Measurements from ENCODE around the gene ODF2.
"Not testable (repeated sequence)": the region's sequence is repeated elsewhere in the genome, so short reads cannot be mapped to it uniquely, and the experiment has no call there.

Gene ODF2

GRCh38 chr9:128434340-128434739 is 21.5 kb upstream of the ODF2 start:
- Histone ChIP-seq H3K27me3 (replicated peaks in 2 of 5; ENCODE audit: control insufficient read depth in 4 of 5, insufficient read depth in 5 of 5, low read length in 4 of 5) (no peaks in the 10 kb centered on the region), H3K4me3 (ENCODE audit: control insufficient read depth in 1 of 7, extremely low read depth in 1 of 7, insufficient read depth in 4 of 7, low read depth in 2 of 7, low read length in 6 of 7) (no peak overlapping the region), H3K4me1 (ENCODE audit: control extremely low read depth in 1 of 4, control insufficient read depth in 4 of 4, insufficient read depth in 4 of 4, low read length in 3 of 4) (peaks cover 0 to 9% (median 8%) of the 10 kb centered on the region in 4 experiments), H3K36me3 (ENCODE audit: control insufficient read depth in 4 of 4, insufficient read depth in 4 of 4, low read length in 3 of 4) (peaks cover 0 to 14% (median 1%) of the 10 kb centered on the region in 4 experiments), H3K9me3 (ENCODE audit: control extremely low read depth in 1 of 5, control insufficient read depth in 4 of 5, insufficient read depth in 2 of 5, low read depth in 1 of 5, low read length in 4 of 5) (no peaks in the 10 kb centered on the region), H3K27ac (ENCODE audit: insufficient read depth in 1 of 2, low read depth in 1 of 2, low read length in 2 of 2, poor library complexity in 1 of 2, severe bottlenecking in 2 of 2) (no peak overlapping the region)
- 100% methylated on average over 15 of the region's 17 CpGs for whole genome bisulfite sequencing (ENCODE audit: insufficient coverage)
- ChIA-PET POLR2A (no interaction called here), CTCF (no interaction called here)
- DNase-seq, result no peak

- POLR2A ChIA-PET, result no interaction called here
- CTCF ChIA-PET, result interaction anchor here (1.3 to 1.4 kb wide), 2 partner anchors 12 to 15 kb away, joined by 3 to 5 read pairs; partner anchors contain the start of gene CERCAM
- WGBS (ENCODE audit: insufficient coverage), result 98% methylated on average over 13 of the region's 18 CpGs
- no peak for DNase-seq
- Histone ChIP-seq H3K27ac (ENCODE audit: insufficient read depth in 1 of 2, low read depth in 1 of 2, low read length in 2 of 2, poor library complexity in 1 of 2, severe bottlenecking in 2 of 2) (no peak overlapping the region), H3K27me3 (replicated peaks in 2 of 5; ENCODE audit: control insufficient read depth in 4 of 5, insufficient read depth in 5 of 5, low read length in 4 of 5) (no peaks in the 10 kb centered on the region), H3K4me1 (ENCODE audit: control extremely low read depth in 1 of 4, control insufficient read depth in 4 of 4, insufficient read depth in 4 of 4, low read length in 3 of 4) (peaks cover 0 to 9% (median 8%) of the 10 kb centered on the region in 4 experiments), H3K4me3 (ENCODE audit: control insufficient read depth in 1 of 7, extremely low read depth in 1 of 7, insufficient read depth in 4 of 7, low read depth in 2 of 7, low read length in 6 of 7) (no peak overlapping the region), H3K36me3 (ENCODE audit: control insufficient read depth in 4 of 4, insufficient read depth in 4 of 4, low read length in 3 of 4) (peaks cover 0 to 14% (median 1%) of the 10 kb centered on the region in 4 experiments), H3K9me3 (ENCODE audit: control extremely low read depth in 1 of 5, control insufficient read depth in 4 of 5, insufficient read depth in 2 of 5, low read depth in 1 of 5, low read length in 4 of 5) (no peaks in the 10 kb centered on the region)
These were observed 20.2 kb upstream of the ODF2 start for GRCh38 chr9:128435611-128436010.

GRCh38 chr9:128438343-128439109 is 17.3 kb upstream of the ODF2 start:
- no peaks in the 10 kb centered on the region for H3K9me3 ChIP-seq (ENCODE audit: control extremely low read depth in 1 of 5, control insufficient read depth in 4 of 5, insufficient read depth in 2 of 5, low read depth in 1 of 5, low read length in 4 of 5)
- ChIA-PET CTCF (interaction anchor here (0.6 to 4.9 kb wide), 23 partner anchors 10 to 216 kb away, joined by 3 to 30 read pairs (median 4); partner anchors contain the start of genes CERCAM, GLE1 and URM1), POLR2A (interaction anchor here (0.7 to 1.1 kb wide), 3 partner anchors 113 to 1750 kb away, joined by 4 to 6 read pairs (median 5); partner anchors contain the start of gene SPTAN1)
- no peaks in the 10 kb centered on the region for H3K27me3 ChIP-seq (replicated peaks in 2 of 5; ENCODE audit: control insufficient read depth in 4 of 5, insufficient read depth in 5 of 5, low read length in 4 of 5)
- no peak overlapping the region for H3K27ac ChIP-seq (ENCODE audit: insufficient read depth in 1 of 2, low read depth in 1 of 2, low read length in 2 of 2, poor library complexity in 1 of 2, severe bottlenecking in 2 of 2)
- WGBS (ENCODE audit: insufficient coverage), result 34% methylated on average over 8 of the region's 12 CpGs
- DNase-seq, result peak; percentile 77 to 88 (median 82)
- peaks cover 0 to 9% (median 8%) of the 10 kb centered on the region in 4 experiments for H3K4me1 ChIP-seq (ENCODE audit: control extremely low read depth in 1 of 4, control insufficient read depth in 4 of 4, insufficient read depth in 4 of 4, low read length in 3 of 4)
- H3K36me3 ChIP-seq (ENCODE audit: control insufficient read depth in 4 of 4, insufficient read depth in 4 of 4, low read length in 3 of 4), result peaks cover 0 to 6% (median 0%) of the 10 kb centered on the region in 4 experiments
- H3K4me3 ChIP-seq (ENCODE audit: control insufficient read depth in 1 of 7, extremely low read depth in 1 of 7, insufficient read depth in 4 of 7, low read depth in 2 of 7, low read length in 6 of 7), result peak overlapping the region in 1 of 7 experiments; percentile 32

GRCh38 chr9:128439273-128439672 is 16.5 kb upstream of the ODF2 start:
- H3K27ac ChIP-seq (ENCODE audit: insufficient read depth in 1 of 2, low read depth in 1 of 2, low read length in 2 of 2, poor library complexity in 1 of 2, severe bottlenecking in 2 of 2), result no peak overlapping the region
- no peak overlapping the region for H3K4me3 ChIP-seq (ENCODE audit: control insufficient read depth in 1 of 7, extremely low read depth in 1 of 7, insufficient read depth in 4 of 7, low read depth in 2 of 7, low read length in 6 of 7)
- peaks cover 0 to 6% (median 0%) of the 10 kb centered on the region in 4 experiments for H3K36me3 ChIP-seq (ENCODE audit: control insufficient read depth in 4 of 4, insufficient read depth in 4 of 4, low read length in 3 of 4)
- H3K27me3 ChIP-seq (replicated peaks in 2 of 5; ENCODE audit: control insufficient read depth in 4 of 5, insufficient read depth in 5 of 5, low read length in 4 of 5), result no peaks in the 10 kb centered on the region
- H3K9me3 ChIP-seq (ENCODE audit: control extremely low read depth in 1 of 5, control insufficient read depth in 4 of 5, insufficient read depth in 2 of 5, low read depth in 1 of 5, low read length in 4 of 5), result no peaks in the 10 kb centered on the region
- WGBS (ENCODE audit: insufficient coverage), result 97% methylated on average over 5 of the region's 7 CpGs
- no peak for DNase-seq
- H3K4me1 ChIP-seq (ENCODE audit: control extremely low read depth in 1 of 4, control insufficient read depth in 4 of 4, insufficient read depth in 4 of 4, low read length in 3 of 4), result peaks cover 0 to 9% (median 8%) of the 10 kb centered on the region in 4 experiments
- CTCF ChIA-PET, result interaction anchor here (0.6 to 4.9 kb wide), 20 partner anchors 9 to 217 kb away, joined by 3 to 30 read pairs (median 4); partner anchors contain the start of genes CERCAM, GLE1 and URM1
- POLR2A ChIA-PET, result interaction anchor here (0.7 to 1.1 kb wide), 2 partner anchors 113 to 118 kb away, joined by 5 to 6 read pairs; partner anchors contain the start of gene SPTAN1

GRCh38 chr9:128442150-128442549 is 13.7 kb upstream of the ODF2 start:
- H3K4me1 ChIP-seq (ENCODE audit: control extremely low read depth in 1 of 4, control insufficient read depth in 4 of 4, insufficient read depth in 4 of 4, low read length in 3 of 4), result peaks cover 0 to 9% (median 8%) of the 10 kb centered on the region in 4 experiments

GRCh38 chr9:128446505-128446904 is 9.3 kb upstream of the ODF2 start:
- POLR2A ChIA-PET; H3K27ac ChIP-seq (ENCODE audit: insufficient read depth in 1 of 2, low read depth in 1 of 2, low read length in 2 of 2, poor library complexity in 1 of 2, severe bottlenecking in 2 of 2); H3K4me1 ChIP-seq (ENCODE audit: control extremely low read depth in 1 of 4, control insufficient read depth in 4 of 4, insufficient read depth in 4 of 4, low read length in 3 of 4); H3K36me3 ChIP-seq (ENCODE audit: control insufficient read depth in 4 of 4, insufficient read depth in 4 of 4, low read length in 3 of 4); H3K9me3 ChIP-seq (ENCODE audit: control extremely low read depth in 1 of 5, control insufficient read depth in 4 of 5, insufficient read depth in 2 of 5, low read depth in 1 of 5, low read length in 4 of 5); H3K27me3 ChIP-seq (replicated peaks in 2 of 5; ENCODE audit: control insufficient read depth in 4 of 5, insufficient read depth in 5 of 5, low read length in 4 of 5); H3K4me3 ChIP-seq (ENCODE audit: control insufficient read depth in 1 of 7, extremely low read depth in 1 of 7, insufficient read depth in 4 of 7, low read depth in 2 of 7, low read length in 6 of 7): not testable (repeated sequence)
- 94% methylated on average over 2 of the region's 5 CpGs for WGBS (ENCODE audit: insufficient coverage)
- CTCF ChIA-PET, result interaction anchor here (1.2 to 5.3 kb wide), 2 partner anchors 8 to 20 kb away, joined by 3 to 30 read pairs; no protein-coding TSS in a partner anchor
- DNase-seq, result peak; percentile 29 to 76 (median 58)

More at GRCh38 chr9:128442150-128442549, 13.7 kb upstream of the ODF2 start:
- Histone ChIP-seq H3K9me3 (ENCODE audit: control extremely low read depth in 1 of 5, control insufficient read depth in 4 of 5, insufficient read depth in 2 of 5, low read depth in 1 of 5, low read length in 4 of 5) (no peaks in the 10 kb centered on the region), H3K27ac (ENCODE audit: insufficient read depth in 1 of 2, low read depth in 1 of 2, low read length in 2 of 2, poor library complexity in 1 of 2, severe bottlenecking in 2 of 2) (no peak overlapping the region), H3K4me3 (ENCODE audit: control insufficient read depth in 1 of 7, extremely low read depth in 1 of 7, insufficient read depth in 4 of 7, low read depth in 2 of 7, low read length in 6 of 7) (no peak overlapping the region), H3K36me3 (ENCODE audit: control insufficient read depth in 4 of 4, insufficient read depth in 4 of 4, low read length in 3 of 4) (no peaks in the 10 kb centered on the region), H3K27me3 (replicated peaks in 2 of 5; ENCODE audit: control insufficient read depth in 4 of 5, insufficient read depth in 5 of 5, low read length in 4 of 5) (no peaks in the 10 kb centered on the region)
- CTCF ChIA-PET, result interaction anchor here (0.7 to 2.2 kb wide), 4 partner anchors 9 to 27 kb away, joined by 3 to 9 read pairs (median 4); no protein-coding TSS in a partner anchor
- POLR2A ChIA-PET, result no interaction called here
- DNase-seq, result no peak
- 44% methylated on average over 3 of the region's 6 CpGs for WGBS (ENCODE audit: insufficient coverage)

- CTCF ChIA-PET, result interaction anchor here (5.3 kb wide), 1 partner anchor 10 kb away, joined by 30 read pairs; no protein-coding TSS in a partner anchor
- Histone ChIP-seq H3K27ac (ENCODE audit: insufficient read depth in 1 of 2, low read depth in 1 of 2, low read length in 2 of 2, poor library complexity in 1 of 2, severe bottlenecking in 2 of 2) (no peak overlapping the region), H3K9me3 (ENCODE audit: control extremely low read depth in 1 of 5, control insufficient read depth in 4 of 5, insufficient read depth in 2 of 5, low read depth in 1 of 5, low read length in 4 of 5) (no peaks in the 10 kb centered on the region), H3K4me1 (ENCODE audit: control extremely low read depth in 1 of 4, control insufficient read depth in 4 of 4, insufficient read depth in 4 of 4, low read length in 3 of 4) (no peaks in the 10 kb centered on the region), H3K27me3 (replicated peaks in 2 of 5; ENCODE audit: control insufficient read depth in 4 of 5, insufficient read depth in 5 of 5, low read length in 4 of 5) (no peaks in the 10 kb centered on the region), H3K4me3 (ENCODE audit: control insufficient read depth in 1 of 7, extremely low read depth in 1 of 7, insufficient read depth in 4 of 7, low read depth in 2 of 7, low read length in 6 of 7) (no peak overlapping the region), H3K36me3 (ENCODE audit: control insufficient read depth in 4 of 4, insufficient read depth in 4 of 4, low read length in 3 of 4) (no peaks in the 10 kb centered on the region)
- DNase-seq, result no peak
- WGBS (ENCODE audit: insufficient coverage), result 100% methylated on average over 2 of the region's 2 CpGs
- POLR2A ChIA-PET, result no interaction called here
These were observed 7.1 kb upstream of the ODF2 start for GRCh38 chr9:128448746-128449145.

Measured in common myeloid progenitor, CD34-positive (primary cell).